Muscle layer of colon (tissue), 2 donors: ENCODE data around the gene SEMA4B.
A peak's percentile ranks its signal among the peaks of the same experiment; 100 is the strongest.
"Not testable (repeated sequence)": the region's sequence is repeated elsewhere in the genome, so short reads cannot be mapped to it uniquely, and the experiment has no call there.

Source experiments
- H3K27ac ChIP-seq: one replicate; pipeline ENCODE4 v1.7.0; 2013; ENCODE audit warnings: low read depth, mild to moderate bottlenecking, low read length, moderate library complexity
- H3K27me3 ChIP-seq, 2 donors: one replicate each; pipeline ENCODE4 v1.7.0; 2013; ENCODE audit warnings: low read length in 2 of 2, mild to moderate bottlenecking in 2 of 2; ENCODE audit not compliant: insufficient read depth in 2 of 2, control insufficient read depth in 1 of 2
- H3K36me3 ChIP-seq: one replicate; pipeline ENCODE4 v1.7.0; 2013; ENCODE audit warnings: mild to moderate bottlenecking, low read length; ENCODE audit not compliant: insufficient read depth
- H3K4me1 ChIP-seq: one replicate; pipeline ENCODE4 v1.7.0; 2013; ENCODE audit warnings: mild to moderate bottlenecking, low read length; ENCODE audit not compliant: insufficient read depth
- H3K4me3 ChIP-seq, 2 donors: one replicate each; pipeline ENCODE4 v1.7.0; 2013; ENCODE audit warnings: low read length in 2 of 2, low read depth in 1 of 2, mild to moderate bottlenecking in 1 of 2, moderate library complexity in 1 of 2
- H3K9ac ChIP-seq: one replicate; pipeline ENCODE4 v1.7.0; 2013; ENCODE audit warnings: low read length
- H3K9me3 ChIP-seq: one replicate; pipeline ENCODE4 v1.7.0; 2013; ENCODE audit warnings: mild to moderate bottlenecking, low read length
- donor health status: abdominal sarcoma.
- donor health status: Adenocarcinoma of cecum.

Gene SEMA4B

GRCh38 chr15:90201130-90201943 lies at the start of gene SEMA4B:
Gene SEMA4B, plus strand, starts transcription at chr15:90201330. Its CDS starts 249 bp downstream, at chr15:90201579.
- Histone ChIP-seq H3K4me3 (peak within 1 kb of the TSS; percentile 86 to 99), H3K9ac (peak within 1 kb of the TSS; percentile 84), H3K4me1 (peaks cover 44% of the 10 kb centered on the region), H3K27me3 (no peaks in the 10 kb centered on the region), H3K27ac (peak within 1 kb of the TSS; percentile 90), H3K36me3 (peaks cover 9% of the 10 kb centered on the region), H3K9me3 (no peaks in the 10 kb centered on the region)

- no peak overlapping the region for H3K27ac ChIP-seq
- H3K4me1 ChIP-seq: peaks cover 34% of the 10 kb centered on the region
- no peaks in the 10 kb centered on the region for H3K9me3 ChIP-seq
- no peaks in the 10 kb centered on the region for H3K36me3 ChIP-seq
- H3K4me3 ChIP-seq: no peak overlapping the region
- H3K27me3 ChIP-seq: no peaks in the 10 kb centered on the region
- no peak overlapping the region for H3K9ac ChIP-seq
Observed at GRCh38 chr15:90151989-90152645, 49.0 kb upstream of the SEMA4B start.

- no peak overlapping the region for H3K4me3 ChIP-seq
- H3K9me3 ChIP-seq: no peaks in the 10 kb centered on the region
- no peak overlapping the region for H3K27ac ChIP-seq
- H3K36me3 ChIP-seq: no peaks in the 10 kb centered on the region
- H3K27me3 ChIP-seq: no peaks in the 10 kb centered on the region
- peaks cover 37% of the 10 kb centered on the region for H3K4me1 ChIP-seq
- H3K9ac ChIP-seq: no peak overlapping the region
Observed at GRCh38 chr15:90153658-90154057, 47.5 kb upstream of the SEMA4B start.

GRCh38 chr15:90154246-90154645 lies 46.9 kb upstream of the SEMA4B start:
- Histone ChIP-seq H3K27me3 (no peaks in the 10 kb centered on the region), H3K27ac (peak overlapping the region; percentile 61), H3K9ac (no peak overlapping the region), H3K9me3 (no peaks in the 10 kb centered on the region), H3K4me3 (no peak overlapping the region), H3K4me1 (peaks cover 39% of the 10 kb centered on the region), H3K36me3 (no peaks in the 10 kb centered on the region)

- Histone ChIP-seq H3K4me3 (no peak overlapping the region), H3K27me3 (no peaks in the 10 kb centered on the region), H3K36me3 (no peaks in the 10 kb centered on the region), H3K9ac (no peak overlapping the region), H3K4me1 (peaks cover 35% of the 10 kb centered on the region), H3K9me3 (no peaks in the 10 kb centered on the region), H3K27ac (peak overlapping the region; percentile 61)
Observed at GRCh38 chr15:90154861-90155626, 46.1 kb upstream of the SEMA4B start.

GRCh38 chr15:90159213-90159612 lies 41.9 kb upstream of the SEMA4B start:
- peaks cover 27% of the 10 kb centered on the region for H3K4me1 ChIP-seq
- H3K27me3 ChIP-seq: no peaks in the 10 kb centered on the region
- H3K27ac ChIP-seq: peak overlapping the region; percentile 85
- no peaks in the 10 kb centered on the region for H3K9me3 ChIP-seq
- no peaks in the 10 kb centered on the region for H3K36me3 ChIP-seq
- H3K4me3 ChIP-seq: no peak overlapping the region
- no peak overlapping the region for H3K9ac ChIP-seq

- Histone ChIP-seq H3K27ac (no peak overlapping the region), H3K9me3 (no peaks in the 10 kb centered on the region), H3K4me3 (no peak overlapping the region), H3K4me1 (peaks cover 23% of the 10 kb centered on the region), H3K9ac (no peak overlapping the region), H3K36me3 (no peaks in the 10 kb centered on the region), H3K27me3 (no peaks in the 10 kb centered on the region)
Observed at GRCh38 chr15:90160781-90161727, 40.1 kb upstream of the SEMA4B start.

- no peak overlapping the region for H3K9ac ChIP-seq
- no peak overlapping the region for H3K27ac ChIP-seq
- H3K4me1 ChIP-seq: peaks cover 25% of the 10 kb centered on the region
Observed at GRCh38 chr15:90161950-90162361, 39.2 kb upstream of the SEMA4B start.

GRCh38 chr15:90162956-90163355 lies 38.2 kb upstream of the SEMA4B start:
- H3K4me1 ChIP-seq: peaks cover 25% of the 10 kb centered on the region
- H3K36me3 ChIP-seq: no peaks in the 10 kb centered on the region
- H3K27ac ChIP-seq: no peak overlapping the region
- H3K9me3 ChIP-seq: no peaks in the 10 kb centered on the region
- no peaks in the 10 kb centered on the region for H3K27me3 ChIP-seq
- H3K4me3 ChIP-seq: no peak overlapping the region
- no peak overlapping the region for H3K9ac ChIP-seq

More at GRCh38 chr15:90161950-90162361, 39.2 kb upstream of the SEMA4B start:
- Histone ChIP-seq H3K4me3 (no peak overlapping the region), H3K36me3 (no peaks in the 10 kb centered on the region), H3K27me3 (no peaks in the 10 kb centered on the region), H3K9me3 (no peaks in the 10 kb centered on the region)

- not testable (repeated sequence) for H3K9ac ChIP-seq, H3K9me3 ChIP-seq, H3K36me3 ChIP-seq, H3K27me3 ChIP-seq, H3K27ac ChIP-seq, H3K4me3 ChIP-seq
- peaks cover 15% of the 10 kb centered on the region for H3K4me1 ChIP-seq
Observed at GRCh38 chr15:90164239-90164638, 36.9 kb upstream of the SEMA4B start.
